Skin epidermis (tissue), 12 donors: ENCODE measurements around the gene SMS.
A peak's percentile ranks its signal among the peaks of the same experiment; 100 is the strongest.
"Not testable (repeated sequence)": the region's sequence is repeated elsewhere in the genome, so short reads cannot be mapped to it uniquely, and the experiment has no call there.

Source experiments
- H3K27ac ChIP-seq, 21 experiments: fragments of 200-600 bp; sonication (generic) in 11 of 21; one replicate each; pipeline ENCODE4 v1.5.0; 2020; ENCODE audit warnings: mild to moderate bottlenecking in 3 of 21, inconsistent platforms in 2 of 21, moderate library complexity in 2 of 21
- H3K4me3 ChIP-seq, 7 experiments: fragments of 200-600 bp; sonication (generic) in 2 of 7; one replicate each; pipeline ENCODE4 v1.5.0; 2020; ENCODE audit warnings: inconsistent platforms in 2 of 7, mild to moderate bottlenecking in 2 of 7, moderate library complexity in 1 of 7

Gene SMS

GRCh38 chrX:21948897-21949578 lies 8.5 kb downstream of the SMS start:
- Histone ChIP-seq H3K4me3 (no peak overlapping the region), H3K27ac (no peak overlapping the region)

GRCh38 chrX:21949689-21950088 lies 9.2 kb downstream of the SMS start:
- Histone ChIP-seq H3K4me3 (no peak overlapping the region), H3K27ac (no peak overlapping the region)

- not testable (repeated sequence) for H3K4me3 ChIP-seq, H3K27ac ChIP-seq
These were observed 10.0 kb downstream of the SMS start for GRCh38 chrX:21950557-21950956.

DNA sequence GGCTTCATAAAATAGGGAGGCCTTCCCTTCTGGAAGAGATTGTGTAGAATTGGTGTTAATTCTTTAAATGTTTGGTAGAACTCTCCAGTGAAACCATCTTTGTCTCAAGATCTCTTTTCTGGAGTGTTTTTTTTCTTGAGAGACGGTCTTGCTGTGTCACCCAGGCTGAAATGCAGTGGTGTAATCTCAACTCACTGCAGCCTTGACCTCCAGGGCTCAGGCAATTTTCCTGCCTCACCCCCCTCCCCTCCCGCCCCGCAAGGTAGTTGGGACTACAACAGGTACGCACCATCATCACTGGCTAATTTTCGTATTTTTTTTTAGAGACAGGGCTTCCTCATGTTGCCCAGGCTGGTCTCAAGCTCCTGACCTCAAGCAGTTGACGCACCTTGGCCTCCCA lies 12.1 kb downstream of the SMS start:
- H3K27ac ChIP-seq, result no peak overlapping the region
- no peak overlapping the region for H3K4me3 ChIP-seq

GRCh38 chrX:21953195-21953830 lies 12.8 kb downstream of the SMS start:
- not testable (repeated sequence) for H3K4me3 ChIP-seq, H3K27ac ChIP-seq

DNA sequence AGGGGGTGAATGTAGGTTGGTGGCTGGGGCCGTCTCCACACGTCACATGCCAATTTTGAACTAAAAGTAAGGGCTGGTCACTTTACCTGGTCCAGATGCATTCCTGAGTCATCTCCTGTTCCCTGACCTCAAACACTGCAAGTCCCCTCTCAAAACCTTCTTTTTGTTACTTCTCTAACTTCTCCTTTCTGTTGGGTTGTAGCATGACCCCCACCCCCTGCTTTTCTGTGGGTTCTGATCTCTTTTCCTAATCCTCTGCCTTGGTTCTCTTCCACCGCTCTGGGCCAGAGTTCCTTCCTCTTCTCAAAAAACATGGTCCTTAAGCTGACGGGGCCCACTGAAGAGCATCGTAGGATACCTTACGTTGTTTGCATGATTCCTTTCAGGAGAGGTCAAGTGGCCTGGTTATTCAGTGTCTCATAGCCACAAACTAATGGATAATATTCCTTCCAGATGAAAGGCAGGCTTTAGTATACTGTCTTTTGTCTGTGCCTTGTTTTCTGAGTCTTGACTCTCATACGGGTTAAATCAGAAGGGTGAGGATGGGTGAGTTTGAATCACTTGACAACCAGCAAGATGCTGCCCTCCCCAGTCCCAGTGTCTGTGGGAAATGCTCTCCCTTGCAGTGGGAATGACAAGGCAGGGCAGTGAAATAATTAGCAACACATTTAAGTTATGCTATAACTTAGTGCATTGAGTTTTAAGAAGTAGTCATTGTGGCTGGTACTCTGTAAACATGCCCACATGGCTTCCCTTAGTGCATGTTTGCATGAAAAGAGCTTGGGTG lies 15.1 kb downstream of the SMS start:
- no peak overlapping the region for H3K27ac ChIP-seq
- H3K4me3 ChIP-seq, result no peak overlapping the region

GRCh38 chrX:21956783-21957182 lies 16.3 kb downstream of the SMS start:
- Histone ChIP-seq H3K27ac (no peak overlapping the region), H3K4me3 (no peak overlapping the region)

GRCh38 chrX:21958187-21958586 lies 17.7 kb downstream of the SMS start:
- H3K27ac ChIP-seq, result no peak overlapping the region

DNA sequence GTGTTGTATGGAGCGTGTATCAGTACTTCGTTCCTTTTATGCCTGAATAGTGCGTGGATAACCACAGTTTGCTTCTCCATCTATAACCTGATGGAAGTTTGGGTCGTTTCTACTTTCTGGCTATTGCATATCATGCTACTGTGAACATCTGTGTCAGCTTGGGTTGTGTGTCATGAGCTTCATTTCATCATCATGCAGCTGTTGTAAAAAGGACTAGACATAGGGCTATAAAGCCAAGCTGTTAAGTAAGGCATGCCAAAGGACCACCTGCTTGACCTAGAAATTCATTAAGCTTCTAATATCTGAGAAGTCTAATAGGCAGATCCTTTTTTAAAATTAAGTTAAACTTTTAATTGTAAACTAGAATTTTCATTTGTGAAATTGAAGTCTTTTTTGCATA lies 18.4 kb downstream of the SMS start:
- no peak overlapping the region for H3K4me3 ChIP-seq
- no peak overlapping the region for H3K27ac ChIP-seq

More at GRCh38 chrX:21958187-21958586, 17.7 kb downstream of the SMS start:
- no peak overlapping the region for H3K4me3 ChIP-seq

GRCh38 chrX:21959362-21960051 lies 19.0 kb downstream of the SMS start:
- Histone ChIP-seq H3K4me3 (no peak overlapping the region), H3K27ac (peak overlapping the region in 1 of 21 experiments; percentile 14)

- Histone ChIP-seq H3K27ac (no peak overlapping the region), H3K4me3 (no peak overlapping the region)
These were observed 20.3 kb downstream of the SMS start for GRCh38 chrX:21960569-21961541.

DNA sequence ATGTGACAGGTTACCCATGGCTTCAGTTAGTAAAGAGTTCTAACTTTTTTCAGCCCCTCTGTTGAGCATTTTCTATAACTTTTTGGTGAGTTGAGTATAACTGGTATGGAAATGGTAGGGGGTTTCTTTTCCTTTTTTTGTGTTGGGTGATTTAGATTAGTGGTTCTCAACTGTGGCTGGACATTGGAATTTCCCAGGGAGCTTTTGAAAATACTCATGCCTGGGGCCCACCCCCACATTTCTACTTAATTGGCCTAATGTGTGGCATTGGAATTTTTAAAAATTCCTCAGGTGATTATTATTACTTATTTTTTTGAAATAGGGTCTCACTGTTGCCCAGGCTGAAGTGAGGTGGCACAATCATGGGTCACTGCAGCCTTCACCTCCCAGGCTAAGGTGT lies 21.9 kb downstream of the SMS start:
- Histone ChIP-seq H3K4me3 (no peak overlapping the region), H3K27ac (no peak overlapping the region)

- H3K4me3 ChIP-seq, result no peak overlapping the region
- H3K27ac ChIP-seq, result no peak overlapping the region
These were observed 22.8 kb downstream of the SMS start for GRCh38 chrX:21963269-21963668.

DNA sequence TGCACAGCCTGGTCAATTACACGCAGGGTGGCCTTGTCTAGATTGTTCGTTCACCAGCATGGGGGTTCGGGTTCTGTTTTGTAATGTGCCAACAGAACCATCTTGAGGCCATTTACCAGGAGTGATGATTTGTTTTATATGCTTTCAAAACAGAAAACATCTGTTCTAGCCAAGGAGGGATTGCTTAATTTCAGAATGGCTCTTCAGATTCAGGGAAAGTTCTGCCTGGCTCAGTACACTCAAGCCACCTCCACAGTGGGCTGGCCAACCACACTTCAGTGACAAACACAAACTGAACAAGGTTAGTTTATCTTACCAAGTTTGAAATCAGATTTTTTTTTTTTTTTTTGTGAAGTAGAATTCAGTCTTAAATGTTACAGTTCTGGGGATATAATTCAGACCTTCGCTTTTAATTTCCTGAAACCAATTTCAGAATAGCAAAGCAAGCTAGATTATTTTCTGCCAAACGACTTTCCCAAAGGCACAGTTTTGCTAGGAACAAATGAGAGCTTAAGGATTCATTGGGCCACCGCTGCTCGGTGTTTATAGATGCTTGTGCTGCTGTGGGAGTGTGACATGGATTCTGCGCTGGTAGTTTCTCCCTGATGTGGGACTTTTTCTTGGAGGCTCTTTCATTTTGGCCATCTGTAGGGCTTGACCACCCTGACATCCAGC lies 23.4 kb downstream of the SMS start:
- Histone ChIP-seq H3K27ac (no peak overlapping the region), H3K4me3 (no peak overlapping the region)

GRCh38 chrX:21966866-21967265 lies 26.4 kb downstream of the SMS start:
- H3K27ac ChIP-seq, result no peak overlapping the region
- no peak overlapping the region for H3K4me3 ChIP-seq

DNA sequence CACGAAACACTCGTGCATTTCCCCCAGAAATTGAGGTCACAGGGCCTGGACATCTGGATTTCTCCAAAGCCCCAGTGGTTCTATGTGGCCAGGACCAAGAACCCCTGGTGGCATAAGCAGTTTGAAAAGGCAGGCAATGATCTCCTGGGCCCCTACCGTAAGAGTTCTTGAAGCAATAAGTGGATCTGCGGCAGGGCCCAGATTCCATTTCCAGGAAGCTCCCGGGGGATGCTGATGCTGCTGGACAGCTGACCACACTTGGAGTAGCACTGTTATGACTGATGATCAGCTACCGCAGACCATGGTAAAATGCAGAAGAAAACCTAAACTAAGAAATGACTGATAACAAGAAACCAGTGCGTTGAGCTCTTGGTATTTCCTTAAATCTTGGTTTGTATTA lies 27.8 kb downstream of the SMS start:
- no peak overlapping the region for H3K27ac ChIP-seq
- H3K4me3 ChIP-seq, result no peak overlapping the region

- Histone ChIP-seq H3K27ac (no peak overlapping the region), H3K4me3 (no peak overlapping the region)
These were observed 29.8 kb downstream of the SMS start for GRCh38 chrX:21970326-21970725.

DNA sequence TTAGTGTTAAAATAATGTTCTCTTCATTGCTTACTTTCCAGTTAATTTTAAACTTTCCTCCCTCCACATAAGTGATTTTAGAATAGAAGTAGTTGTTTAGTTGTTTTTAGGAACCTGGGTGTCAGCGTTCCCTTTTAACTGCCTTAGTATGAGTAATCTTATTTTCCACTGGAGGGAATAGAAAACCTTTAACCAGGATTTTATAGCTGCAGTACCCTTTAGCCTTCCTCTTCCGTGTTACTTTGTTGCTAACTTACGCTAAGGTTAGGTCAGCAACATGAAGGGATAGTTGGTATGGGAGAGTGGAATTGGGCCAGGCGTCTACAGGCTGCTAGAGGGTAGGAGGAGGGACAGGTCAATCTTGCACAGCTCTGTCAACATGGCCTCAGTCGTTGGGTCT lies 31.5 kb downstream of the SMS start:
- Histone ChIP-seq H3K27ac (no peak overlapping the region), H3K4me3 (no peak overlapping the region)

GRCh38 chrX:21972721-21973120 lies 32.2 kb downstream of the SMS start:
- H3K27ac ChIP-seq, result no peak overlapping the region
- H3K4me3 ChIP-seq, result no peak overlapping the region
